Lung (tissue), 16 donors: ENCODE measurements around the gene PAPLN. TPM values are rescaled to one million over a fixed set of nuclear protein-coding genes. Genes with fewer than 3 reads are reported as not detected.
A peak's percentile ranks its signal among the peaks of the same experiment; 100 is the strongest.

Experiments used
- ATAC-seq: fragments of 200-7000 bp; cut with Tn5 transposase; one replicate; pipeline ENCODE4 v1.9.1; 2020; ENCODE audit warnings: moderate number of reproducible peaks; ENCODE audit not compliant: insufficient read depth, low FRiP score
- DNase-seq, 3 donors: peaks; one replicate each; pipeline ENCODE4 v3.0.0-alpha.2; 2013 to 2017
- H3K27ac ChIP-seq, 2 donors: one replicate each; pipeline ENCODE4 v1.5.1; 2013; ENCODE audit warnings: mild to moderate bottlenecking in 2 of 2, moderate library complexity in 2 of 2, control low read depth in 1 of 2, inconsistent platforms in 1 of 2, low read depth in 1 of 2, low read length in 1 of 2
- H3K27me3 ChIP-seq, 3 donors: one replicate each; pipeline ENCODE4 v1.5.1; 2013; ENCODE audit warnings: low read length in 2 of 3; ENCODE audit not compliant: control insufficient read depth in 3 of 3, insufficient read depth in 3 of 3
- H3K36me3 ChIP-seq, 4 donors: one replicate each; pipeline ENCODE4 v1.5.1; 2013; ENCODE audit warnings: low read length in 4 of 4, mild to moderate bottlenecking in 1 of 4, moderate library complexity in 1 of 4; ENCODE audit not compliant: control insufficient read depth in 4 of 4, insufficient read depth in 4 of 4
- H3K4me1 ChIP-seq, 5 donors: one replicate each; pipeline ENCODE4 v1.5.1; 2013; ENCODE audit warnings: low read length in 5 of 5, mild to moderate bottlenecking in 2 of 5, moderate library complexity in 1 of 5; ENCODE audit not compliant: control insufficient read depth in 5 of 5, insufficient read depth in 5 of 5
- H3K4me3 ChIP-seq: one replicate; pipeline ENCODE4 v1.5.1; 2013; ENCODE audit warnings: mild to moderate bottlenecking, control low read depth, moderate library complexity
- H3K9ac ChIP-seq, 2 donors: one replicate each; pipeline ENCODE4 v1.5.1; 2013; ENCODE audit warnings: low read length in 2 of 2, control low read depth in 1 of 2; ENCODE audit not compliant: insufficient read depth in 1 of 2
- H3K9me3 ChIP-seq, 4 donors: one replicate each; pipeline ENCODE4 v1.5.1; 2013; ENCODE audit warnings: low read length in 3 of 4, mild to moderate bottlenecking in 1 of 4, moderate library complexity in 1 of 4; ENCODE audit not compliant: control insufficient read depth in 4 of 4, insufficient read depth in 3 of 4
- CTCF ChIP-seq: IDR thresholded peaks from 2 replicates; pipeline ENCODE4 v1.5.1; 2012; ENCODE audit warnings: mild to moderate bottlenecking; ENCODE audit errors: control extremely low read depth, extremely low read depth
- WGBS, 2 donors: extraction: QIAGEN DNeasy Blood & Tissue Kit; methylation state at CpG; one replicate each; pipeline ENCODE4 v1.1.7; 2013; 5-methylcytosine and 5-hydroxymethylcytosine counted together
- long read RNA-seq, 5 donors: transcript quantifications; one replicate each; lab custom pipeline, GENCODE V29; 2026
- polyA plus RNA-seq, 2 donors: library from polyadenylated mRNA; stranded (reverse); fragments of 200-250 nt; gene quantifications; one replicate each; pipeline ENCODE4 v1.2.1, GENCODE V29; 2013
- total RNA-seq, 2 donors: library from RNA; depleted of rRNA in 1 of 2; stranded (reverse); fragments of >200 nt in 1 of 2; gene quantifications; one replicate each; pipeline ENCODE4 v1.2.1, GENCODE V29; 2014 to 2021
- donor health status: control.
- donor health status: control.
- donor health status: Bipolar disorder and iron deficiency.
- donor health status: healthy.
- donor health status: DM: yes; HTN: yes; CAD: no.

Gene PAPLN
- total RNA-seq (10 to 100 TPM; 11.1 to 18.0 TPM), polyA plus RNA-seq (1 to 10 TPM; 2.9 to 5.4 TPM)
- long read RNA-seq, donor 1, partial matches to known transcripts, result 0 of 1 reads
- long read RNA-seq, donor 1, other reads (novel, unspliced or antisense), result 0 of 1 reads
- long read RNA-seq, donor 2, partial matches to known transcripts, result 0 of 2 reads
- long read RNA-seq, donor 2, other reads (novel, unspliced or antisense), result 0 of 2 reads
- long read RNA-seq, donor 3, result 0 reads
- long read RNA-seq, donor 4, partial matches to known transcripts, result 0 of 1 reads
- long read RNA-seq, donor 4, other reads (novel, unspliced or antisense), result 0 of 1 reads
- long read RNA-seq, donor 5, partial matches to known transcripts, result 18 of 20 reads
- long read RNA-seq, donor 5, other reads (novel, unspliced or antisense), result 0 of 20 reads

GRCh38 chr14:73237219-73237785 lies at the start of gene PAPLN:
Gene PAPLN, plus strand, starts transcription at chr14:73237506. Its CDS starts 2,273 bp downstream, at chr14:73239779.
- DNase-seq (no peak), ATAC-seq (peak; percentile 39)
- Histone ChIP-seq H3K4me1 (peaks cover 0 to 60% (median 24%) of the 10 kb centered on the region in 5 donors), H3K4me3 (peak within 1 kb of the TSS; percentile 44), H3K9me3 (peaks cover 0 to 2% (median 0%) of the 10 kb centered on the region in 4 donors), H3K9ac (no peak within 1 kb of the TSS), H3K36me3 (no peaks in the 10 kb centered on the region), H3K27ac (peak within 1 kb of the TSS in 1 of 2 donors; percentile 47), H3K27me3 (peaks cover 0 to 22% (median 16%) of the 10 kb centered on the region in 3 donors)
- WGBS, 2 donors, result 4 to 5% methylated on average over 37 to 48 of the region's 48 CpGs
- no peak for TF ChIP-seq CTCF

GRCh38 chr14:73188501-73188911 lies 48.8 kb upstream of the PAPLN start:
- Histone ChIP-seq H3K36me3 (peaks cover 7 to 15% (median 13%) of the 10 kb centered on the region in 4 donors), H3K9me3 (no peaks in the 10 kb centered on the region)
- WGBS, 2 donors, result 95% methylated on average over 3 of the region's 3 CpGs

GRCh38 chr14:73189651-73190050 lies 47.7 kb upstream of the PAPLN start:
- 83 to 97% methylated on average over 3 of the region's 3 CpGs for WGBS, 2 donors
- Histone ChIP-seq H3K36me3 (peaks cover 7 to 23% (median 18%) of the 10 kb centered on the region in 4 donors), H3K4me3 (no peak overlapping the region), H3K27ac (no peak overlapping the region), H3K9ac (no peak overlapping the region), H3K27me3 (no peaks in the 10 kb centered on the region), H3K4me1 (no peaks in the 10 kb centered on the region), H3K9me3 (no peaks in the 10 kb centered on the region)
- ATAC-seq (no peak), DNase-seq (no peak)
- TF ChIP-seq CTCF, result no peak

More at GRCh38 chr14:73188501-73188911, 48.8 kb upstream of the PAPLN start:
- Histone ChIP-seq H3K9ac (no peak overlapping the region), H3K4me1 (no peaks in the 10 kb centered on the region), H3K27ac (no peak overlapping the region), H3K4me3 (no peak overlapping the region), H3K27me3 (no peaks in the 10 kb centered on the region)
- TF ChIP-seq CTCF, result no peak
- no peak for DNase-seq
- ATAC-seq, result no peak
